Stimulated activated CD4-positive, alpha-beta T cell treated with anti-CD3 and anti-CD28 coated beads, Interleukin-2, amount 100 ng/mL, for 4 hours (primary cell): ENCODE results near the gene CSRNP2.

ENCODE experiments used
- DNase-seq: peaks from one replicate; pipeline ENCODE4 v3.0.0-alpha.2; 2020; ENCODE audit warnings: low read depth

The CSRNP2 gene

GRCh38 chr12:51077930-51078329 is 5.5 kb downstream of the CSRNP2 start:
- DNase-seq = no peak

DNA sequence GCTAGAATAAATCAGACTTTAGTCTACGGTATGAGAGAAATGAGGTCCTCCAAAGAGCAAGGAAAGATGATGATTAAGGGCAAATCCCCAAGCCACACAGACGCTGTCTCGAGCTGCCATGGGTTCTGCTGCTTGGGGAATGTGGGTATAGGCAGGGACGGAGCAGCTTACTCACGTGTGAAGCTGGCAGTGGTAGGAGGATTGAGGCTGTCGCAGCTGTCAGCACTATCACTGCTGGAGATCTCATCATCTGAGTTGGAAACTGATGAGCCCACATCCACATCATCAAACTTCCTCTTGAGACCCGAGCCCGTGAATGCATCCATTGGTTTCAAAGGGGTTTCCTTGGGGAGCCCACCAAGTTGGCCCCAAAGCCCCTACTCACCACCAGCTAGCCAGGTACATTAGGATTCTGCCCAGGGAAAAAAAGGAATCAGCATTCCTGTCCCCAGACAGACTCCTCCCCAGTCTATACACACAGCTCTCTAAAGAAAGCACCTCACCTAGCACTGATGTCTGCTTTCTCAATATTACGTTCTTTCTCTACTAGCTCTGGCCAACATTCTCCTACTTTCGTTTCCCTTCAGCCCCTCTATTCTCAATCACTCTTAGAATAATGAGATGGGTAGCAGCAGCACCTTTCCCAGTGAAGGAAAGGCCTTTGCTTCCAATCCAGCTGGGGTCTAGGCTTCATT is 7.0 kb downstream of the CSRNP2 start:
- no peak for DNase-seq

GRCh38 chr12:51075390-51075789 is 8.0 kb downstream of the CSRNP2 start:
- DNase-seq = no peak

GRCh38 chr12:51071663-51072062 is 11.7 kb downstream of the CSRNP2 start:
- no peak for DNase-seq

DNA sequence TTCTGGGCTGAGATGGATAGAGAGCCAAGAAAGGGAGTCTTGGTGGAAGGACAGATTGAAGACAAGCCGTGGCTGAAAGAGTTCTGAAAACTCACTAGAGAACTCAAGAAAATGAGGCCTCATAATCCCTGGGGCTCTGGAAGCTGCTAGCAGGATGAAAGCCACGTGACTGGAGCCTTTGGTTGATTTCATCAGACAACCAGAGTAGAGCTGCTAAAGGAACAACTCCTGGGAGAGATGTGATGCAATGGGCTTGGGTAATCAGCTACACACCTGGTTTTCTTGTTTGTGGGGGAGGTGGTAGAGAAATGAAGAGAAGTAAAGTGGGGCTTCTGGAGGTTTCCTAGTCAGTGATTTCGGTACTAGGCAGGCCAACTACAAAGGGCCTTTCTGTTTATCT is 13.4 kb downstream of the CSRNP2 start:
- DNase-seq = no peak

GRCh38 chr12:51067771-51068170 is 15.6 kb downstream of the CSRNP2 start:
- DNase-seq = no peak

- DNase-seq = no peak
These were observed 16.2 kb downstream of the CSRNP2 start for GRCh38 chr12:51067229-51067628.

DNA sequence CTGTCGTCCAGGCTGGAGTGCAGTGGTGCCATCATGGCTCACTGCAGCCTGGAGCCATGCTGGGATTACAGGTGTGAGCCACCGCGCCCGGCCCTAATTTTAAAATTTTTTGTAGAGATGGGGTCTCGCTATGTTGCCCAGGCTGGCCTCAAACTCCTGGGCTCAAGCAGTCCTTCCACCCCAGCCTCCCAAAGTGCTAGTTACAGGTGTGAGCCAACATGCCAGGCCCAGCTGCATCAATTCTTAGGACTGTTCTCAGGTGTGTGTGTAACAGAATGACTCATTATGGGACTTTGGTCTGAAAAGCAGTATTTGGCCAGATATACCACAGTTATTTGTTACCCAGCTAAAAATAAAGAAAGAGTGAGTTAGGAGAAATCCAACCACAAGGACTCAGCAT is 17.9 kb downstream of the CSRNP2 start:
- DNase-seq = no peak

DNA sequence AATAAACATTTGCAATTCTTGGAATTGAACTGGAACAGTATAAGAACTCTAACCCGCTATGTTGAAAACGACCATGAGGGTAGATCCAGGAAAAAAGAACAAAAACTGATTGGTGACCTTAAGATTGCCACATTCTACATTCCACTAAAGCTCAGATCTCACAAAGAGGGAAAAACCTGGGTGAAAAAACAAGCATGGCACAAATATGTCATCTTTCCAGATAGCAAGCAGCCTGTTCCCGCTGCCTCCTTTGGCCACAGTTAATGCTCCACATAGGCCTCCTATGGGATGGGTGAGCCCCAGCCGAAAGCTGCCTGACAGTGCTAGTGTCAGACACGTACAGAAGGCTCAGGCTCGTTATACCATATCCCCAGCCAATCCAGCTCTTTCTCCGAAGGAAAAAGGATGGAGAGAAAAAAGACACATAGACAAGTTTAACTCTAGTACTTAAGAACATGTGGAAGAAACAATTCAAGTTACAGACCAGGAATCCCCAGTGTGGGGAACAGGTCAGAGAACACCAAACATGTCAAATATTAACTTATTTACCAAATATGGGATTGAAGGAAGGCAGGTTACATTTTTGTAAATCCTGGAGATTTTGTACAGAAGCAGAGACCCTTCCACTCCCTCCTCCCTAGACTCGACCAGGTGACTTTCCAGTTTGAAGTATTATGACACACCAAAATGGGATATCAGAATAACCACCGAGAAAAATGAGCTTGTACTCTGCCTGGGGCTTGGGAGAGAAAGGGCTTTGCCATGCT is 20.6 kb downstream of the CSRNP2 start:
- DNase-seq = no peak

GRCh38 chr12:51059086-51059485 is 24.3 kb downstream of the CSRNP2 start:
- DNase-seq = no peak

- DNase-seq = no peak
These were observed 27.2 kb downstream of the CSRNP2 start for GRCh38 chr12:51056242-51056641.

DNA sequence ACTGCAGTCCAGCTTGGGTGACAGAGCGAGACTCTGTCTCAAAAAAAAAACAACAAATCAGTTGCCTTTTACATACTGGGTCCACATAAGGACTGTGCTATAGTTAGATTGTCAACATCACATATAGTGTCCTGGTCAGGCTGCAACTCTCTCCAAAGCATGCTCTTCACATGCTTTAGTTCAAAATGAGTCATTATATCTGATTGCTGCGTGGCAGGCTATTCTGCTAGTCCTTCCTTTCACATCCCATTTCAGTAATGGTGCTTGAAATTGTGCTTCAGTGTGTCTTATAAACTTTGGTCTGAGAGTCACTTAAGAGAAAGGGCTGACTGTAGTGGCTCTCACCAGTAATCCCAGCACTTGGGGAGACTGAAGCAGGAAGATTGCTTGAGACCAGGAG is 28.3 kb downstream of the CSRNP2 start:
- no peak for DNase-seq

GRCh38 chr12:51051787-51052186 is 31.6 kb downstream of the CSRNP2 start:
- DNase-seq = no peak

DNA sequence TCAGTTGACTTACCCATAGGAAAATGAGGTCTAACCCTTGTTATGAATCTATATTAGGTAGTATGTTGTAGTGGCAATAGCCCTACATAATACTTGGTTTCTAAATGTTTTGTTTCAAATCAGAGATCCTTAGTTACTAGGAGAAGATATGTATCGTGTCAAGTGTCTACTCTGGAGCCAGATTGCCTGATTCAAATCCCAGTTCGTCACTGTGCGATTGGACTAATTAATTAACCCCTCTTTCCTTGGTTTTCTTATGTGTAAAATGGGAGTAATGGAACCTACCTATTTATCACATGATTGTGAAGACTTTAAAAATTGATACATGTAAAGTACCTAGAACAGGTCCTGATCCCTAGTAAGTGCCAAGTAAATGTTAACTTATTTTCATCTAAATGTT is 33.9 kb downstream of the CSRNP2 start:
- no peak for DNase-seq

DNA sequence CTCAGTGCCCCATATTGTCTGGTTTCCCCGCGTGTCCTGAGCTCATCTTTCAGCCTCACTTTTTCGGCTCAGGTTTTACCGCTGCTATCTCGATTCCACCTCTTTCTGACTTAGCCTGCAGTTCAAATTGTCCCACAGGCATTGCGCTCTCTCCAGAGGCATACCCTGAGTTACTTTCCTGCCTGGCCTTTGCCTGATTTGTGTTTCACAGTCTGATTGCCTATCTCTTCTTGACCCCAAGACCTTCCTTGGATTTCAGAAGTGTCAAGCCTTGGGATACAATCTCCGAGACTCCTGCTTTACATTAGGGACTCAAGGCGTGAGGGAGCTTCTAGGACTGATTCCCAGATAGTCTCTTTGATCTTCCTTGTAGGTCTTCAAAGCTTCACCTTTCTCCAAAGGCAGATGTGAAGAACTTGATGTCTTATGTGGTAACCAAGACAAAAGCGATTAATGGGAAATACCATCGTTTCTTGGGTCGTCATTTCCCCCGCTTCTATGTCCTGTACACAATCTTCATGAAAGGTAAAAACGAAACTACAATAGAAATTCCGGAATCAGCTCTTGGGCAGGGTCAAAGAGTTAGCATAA is 34.6 kb downstream of the CSRNP2 start:
- DNase-seq = no peak

DNA sequence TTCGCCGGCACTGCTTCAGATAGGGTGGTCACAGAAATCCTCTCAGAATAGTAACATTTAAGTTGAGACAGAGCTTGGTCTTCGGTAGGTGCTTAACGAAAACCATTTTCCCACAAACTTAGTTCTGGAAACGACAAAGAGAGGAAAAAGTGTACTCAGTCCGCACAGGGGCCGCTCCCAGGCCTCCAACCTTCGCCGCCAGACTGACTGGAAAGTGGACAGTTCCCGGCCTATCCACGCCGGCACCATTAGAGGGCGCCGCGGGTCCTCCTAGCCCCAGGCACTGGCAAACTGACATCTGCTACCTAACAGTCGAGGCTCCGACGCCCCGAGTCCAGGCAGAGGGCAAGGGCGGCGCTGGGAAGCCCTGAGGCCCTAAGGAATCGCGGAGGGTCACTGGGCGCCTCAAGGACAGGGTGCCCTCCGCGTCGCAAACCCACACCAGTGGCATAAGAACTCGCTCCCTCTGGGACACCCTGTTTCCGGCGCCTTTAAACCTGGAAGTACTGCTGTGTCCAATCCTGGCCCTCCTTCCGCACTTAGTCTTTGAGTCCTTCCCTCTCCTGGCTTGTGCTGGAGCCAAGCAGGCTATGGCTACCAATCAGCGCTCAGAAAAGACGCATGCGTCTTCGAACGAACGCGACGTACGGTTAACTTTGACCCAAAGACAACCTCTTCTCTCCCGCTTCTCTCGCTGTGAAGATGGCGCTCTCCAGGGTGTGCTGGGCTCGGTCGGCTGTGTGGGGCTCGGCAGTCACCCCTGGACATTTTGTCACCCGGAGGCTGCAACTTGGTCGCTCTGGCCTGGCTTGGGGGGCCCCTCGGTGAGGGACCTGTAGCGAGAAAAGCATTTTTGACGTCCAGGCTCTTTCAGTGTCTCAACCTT is 35.5 kb downstream of the CSRNP2 start, which contains the start of gene LETMD1:
TSS of gene LETMD1 (plus strand) at position 673 of the 886 bp plus-strand sequence. CDS start at position 703, 30 bp downstream.
- peak; percentile 85 for DNase-seq

DNA sequence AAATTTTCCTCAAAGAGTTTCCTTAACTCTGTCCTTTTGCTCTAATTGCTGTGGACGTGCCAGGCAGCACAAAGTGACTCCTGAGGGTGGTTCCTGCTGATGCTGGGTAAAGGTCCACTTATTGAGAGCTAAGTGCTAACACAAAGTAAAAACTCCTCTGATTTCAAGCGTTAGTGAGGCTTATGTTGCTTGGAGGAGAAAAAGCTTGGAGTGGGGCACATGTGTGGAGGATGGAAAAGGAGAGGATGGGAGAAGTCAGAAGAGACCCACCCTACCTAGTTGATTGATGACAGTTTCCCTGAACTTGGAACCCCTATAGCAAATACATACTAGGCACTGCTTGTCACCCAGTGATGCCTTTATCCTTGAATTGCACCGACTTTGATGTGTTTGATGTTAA is 47.1 kb downstream of the CSRNP2 start:
- DNase-seq = no peak

DNA sequence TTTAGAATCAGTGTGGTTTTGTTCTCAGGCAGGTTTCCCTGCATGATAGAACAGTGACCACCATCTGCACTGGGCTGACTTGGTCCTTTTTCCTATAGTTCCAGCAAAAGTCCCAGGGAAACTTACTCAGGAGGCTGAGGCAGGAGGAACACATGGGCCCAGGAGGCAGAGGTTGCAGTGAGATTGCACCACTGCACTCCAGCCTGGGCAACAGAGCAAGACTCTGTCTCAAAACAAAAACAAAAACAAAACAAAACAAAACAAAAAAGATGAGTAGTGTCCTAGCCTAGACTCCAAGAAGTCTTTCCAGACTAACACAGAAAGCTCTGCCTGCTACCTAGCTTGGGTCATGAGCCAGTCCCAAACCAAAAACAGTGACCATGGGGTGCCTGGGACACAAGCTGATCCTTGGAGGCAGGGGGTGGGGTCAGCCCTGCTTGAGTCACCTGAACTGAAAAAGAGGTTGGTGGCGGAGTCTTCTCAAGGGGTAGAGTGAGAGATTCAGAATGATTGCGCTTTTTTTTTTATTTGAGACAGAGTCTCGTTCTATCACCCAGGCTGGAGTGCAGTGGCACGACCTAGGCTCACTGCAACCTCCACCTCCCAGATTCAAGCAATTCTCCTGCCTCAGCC is 49.8 kb downstream of the CSRNP2 start:
- no peak for DNase-seq

DNA sequence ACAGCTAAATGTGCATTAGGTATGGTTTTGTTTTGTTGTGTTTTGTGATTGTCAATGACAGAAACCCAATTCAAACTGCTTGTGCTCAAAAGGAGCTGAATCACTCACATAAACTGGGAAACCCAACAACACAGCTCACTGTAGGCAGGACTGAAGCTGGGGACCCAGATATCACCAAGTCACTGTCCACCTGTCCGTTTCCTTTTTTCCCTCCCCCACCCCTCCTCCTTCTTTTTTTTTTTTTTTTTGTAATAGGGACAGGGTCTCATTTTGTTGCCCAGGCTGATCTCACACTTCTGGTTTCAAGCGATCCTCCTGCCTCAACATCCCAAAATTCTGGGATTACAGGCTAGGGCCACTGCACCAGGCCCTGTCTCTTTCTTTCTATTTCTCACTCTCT is 50.3 kb downstream of the CSRNP2 start:
- no peak for DNase-seq

DNA sequence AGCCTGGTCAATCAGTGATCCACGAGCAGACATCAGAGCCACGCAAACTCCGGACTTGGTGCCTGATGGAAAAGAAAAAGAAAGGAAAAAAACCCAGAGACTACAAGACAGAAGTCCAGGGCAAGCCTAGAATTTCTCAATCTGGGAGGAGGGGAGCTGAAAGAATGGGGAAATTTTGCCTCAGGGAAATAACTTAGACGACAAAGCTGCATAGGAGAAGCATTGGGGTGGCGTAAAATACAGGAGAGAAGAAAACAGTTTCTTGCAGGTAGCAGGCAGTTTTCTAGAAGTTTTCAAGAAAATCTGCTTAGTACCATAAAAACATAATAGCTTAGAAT is 54.6 kb downstream of the CSRNP2 start:
- DNase-seq = no peak

DNA sequence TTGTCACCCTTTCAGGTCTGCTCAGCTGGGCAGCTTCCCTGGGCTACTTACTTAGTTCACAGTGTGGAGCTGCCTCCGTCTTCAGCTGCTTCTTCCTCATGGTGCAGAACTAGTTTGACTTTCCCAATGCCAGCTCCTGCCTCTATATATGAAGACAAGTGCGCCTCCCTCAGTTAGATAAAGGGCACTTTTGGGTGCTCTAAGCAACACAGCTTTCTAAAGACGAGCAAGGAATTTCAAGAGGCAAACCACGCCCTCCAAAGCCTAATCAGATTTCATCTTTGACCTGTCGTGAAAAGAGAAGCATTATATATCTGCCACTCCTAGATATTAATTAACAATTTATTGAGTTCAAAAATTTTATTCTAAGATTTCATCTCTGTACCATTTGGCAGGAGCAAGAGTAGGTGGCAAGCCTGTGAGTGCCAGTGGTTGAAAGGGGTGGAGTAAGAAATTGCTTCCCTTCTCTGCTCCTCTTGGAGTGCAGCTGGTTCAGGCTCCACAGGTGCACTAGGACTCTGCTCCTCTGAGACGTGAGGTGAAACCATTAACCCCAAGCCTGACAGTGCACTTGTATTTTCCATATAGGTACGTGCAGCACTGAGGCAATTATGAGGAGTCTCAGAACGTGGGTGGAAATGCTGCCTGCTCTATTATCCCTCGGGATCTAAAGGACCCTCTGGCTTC is 55.1 kb downstream of the CSRNP2 start:
- DNase-seq = no peak
